ENCODE measurements around the gene MBTD1.

The MBTD1 gene

GRCh38 chr17:51164911-51165679 lies 94.8 kb downstream of the MBTD1 start:
- Histone ChIP-seq H3K4me1 (ENCODE audit: control insufficient read depth, insufficient read depth, low read length) (peaks cover 16% of the 10 kb centered on the region), H3K27me3 (replicated peaks; ENCODE audit: control insufficient read depth, insufficient read depth, low read length) (no peaks in the 10 kb centered on the region), H3K4me3 (ENCODE audit: low read length) (peak overlapping the region; percentile 94), H3K9me3 (ENCODE audit: control insufficient read depth, low read length) (no peaks in the 10 kb centered on the region), H3K9ac (ENCODE audit: low read length) (peak overlapping the region; percentile 95), H3K36me3 (ENCODE audit: control insufficient read depth, insufficient read depth, low read length, severe bottlenecking) (peaks cover 53% of the 10 kb centered on the region)
- no peak for DNase-seq (ENCODE audit: low read depth)

- H3K27me3 ChIP-seq (replicated peaks; ENCODE audit: control insufficient read depth, insufficient read depth, low read length), result no peaks in the 10 kb centered on the region
- no peak overlapping the region for H3K9ac ChIP-seq (ENCODE audit: low read length)
- no peak overlapping the region for H3K4me3 ChIP-seq (ENCODE audit: low read length)
- no peaks in the 10 kb centered on the region for H3K9me3 ChIP-seq (ENCODE audit: control insufficient read depth, low read length)
- peaks cover 54% of the 10 kb centered on the region for H3K36me3 ChIP-seq (ENCODE audit: control insufficient read depth, insufficient read depth, low read length, severe bottlenecking)
- peaks cover 6% of the 10 kb centered on the region for H3K4me1 ChIP-seq (ENCODE audit: control insufficient read depth, insufficient read depth, low read length)
- no peak for DNase-seq (ENCODE audit: low read depth)
Observed at GRCh38 chr17:51161541-51161940, 98.3 kb downstream of the MBTD1 start.

GRCh38 chr17:51159604-51160003 lies 100.2 kb downstream of the MBTD1 start:
- Histone ChIP-seq H3K9ac (ENCODE audit: low read length) (no peak overlapping the region), H3K4me3 (ENCODE audit: low read length) (no peak overlapping the region), H3K9me3 (ENCODE audit: control insufficient read depth, low read length) (no peaks in the 10 kb centered on the region), H3K27me3 (replicated peaks; ENCODE audit: control insufficient read depth, insufficient read depth, low read length) (no peaks in the 10 kb centered on the region), H3K36me3 (ENCODE audit: control insufficient read depth, insufficient read depth, low read length, severe bottlenecking) (peaks cover 54% of the 10 kb centered on the region), H3K4me1 (ENCODE audit: control insufficient read depth, insufficient read depth, low read length) (peaks cover 6% of the 10 kb centered on the region)
- DNase-seq (ENCODE audit: low read depth), result no peak

GRCh38 chr17:51155416-51155815 lies 104.4 kb downstream of the MBTD1 start:
- Histone ChIP-seq H3K27me3 (replicated peaks; ENCODE audit: control insufficient read depth, insufficient read depth, low read length) (no peaks in the 10 kb centered on the region), H3K4me3 (ENCODE audit: low read length) (no peak overlapping the region), H3K9me3 (ENCODE audit: control insufficient read depth, low read length) (no peaks in the 10 kb centered on the region)

GRCh38 chr17:51154176-51154575 lies 105.7 kb downstream of the MBTD1 start:
- DNase-seq (ENCODE audit: low read depth), result peak; percentile 37

More at GRCh38 chr17:51155416-51155815, 104.4 kb downstream of the MBTD1 start:
- peaks cover 26% of the 10 kb centered on the region for H3K36me3 ChIP-seq (ENCODE audit: control insufficient read depth, insufficient read depth, low read length, severe bottlenecking)
- peaks cover 18% of the 10 kb centered on the region for H3K4me1 ChIP-seq (ENCODE audit: control insufficient read depth, insufficient read depth, low read length)
- H3K9ac ChIP-seq (ENCODE audit: low read length), result no peak overlapping the region
- DNase-seq (ENCODE audit: low read depth), result no peak

GRCh38 chr17:51153210-51154072 lies 106.4 kb downstream of the MBTD1 start, which contains the start of gene NME1:
Gene NME1 (plus strand): TSS chr17:51153559. CDS start chr17:51155655, 2,096 bp downstream.
- Histone ChIP-seq H3K9me3 (ENCODE audit: control insufficient read depth, low read length) (no peaks in the 10 kb centered on the region), H3K9ac (ENCODE audit: low read length) (peak within 1 kb of the TSS; percentile 91), H3K36me3 (ENCODE audit: control insufficient read depth, insufficient read depth, low read length, severe bottlenecking) (peaks cover 13% of the 10 kb centered on the region), H3K4me3 (ENCODE audit: low read length) (peak within 1 kb of the TSS; percentile 91), H3K27me3 (replicated peaks; ENCODE audit: control insufficient read depth, insufficient read depth, low read length) (no peaks in the 10 kb centered on the region), H3K4me1 (ENCODE audit: control insufficient read depth, insufficient read depth, low read length) (peaks cover 18% of the 10 kb centered on the region)
- peak; percentile 100 for DNase-seq (ENCODE audit: low read depth)

More at GRCh38 chr17:51154176-51154575, 105.7 kb downstream of the MBTD1 start:
- H3K27me3 ChIP-seq (replicated peaks; ENCODE audit: control insufficient read depth, insufficient read depth, low read length), result no peaks in the 10 kb centered on the region
- H3K9me3 ChIP-seq (ENCODE audit: control insufficient read depth, low read length), result no peaks in the 10 kb centered on the region
- H3K36me3 ChIP-seq (ENCODE audit: control insufficient read depth, insufficient read depth, low read length, severe bottlenecking), result peaks cover 17% of the 10 kb centered on the region
- H3K4me1 ChIP-seq (ENCODE audit: control insufficient read depth, insufficient read depth, low read length), result peaks cover 18% of the 10 kb centered on the region
- peak overlapping the region; percentile 91 for H3K4me3 ChIP-seq (ENCODE audit: low read length)
- H3K9ac ChIP-seq (ENCODE audit: low read length), result peak overlapping the region; percentile 91

GRCh38 chr17:51152766-51153209 lies 107.1 kb downstream of the MBTD1 start:
- Histone ChIP-seq H3K4me3 (ENCODE audit: low read length) (peak overlapping the region; percentile 91), H3K9ac (ENCODE audit: low read length) (peak overlapping the region; percentile 91), H3K36me3 (ENCODE audit: control insufficient read depth, insufficient read depth, low read length, severe bottlenecking) (peaks cover 8% of the 10 kb centered on the region), H3K27me3 (replicated peaks; ENCODE audit: control insufficient read depth, insufficient read depth, low read length) (no peaks in the 10 kb centered on the region), H3K9me3 (ENCODE audit: control insufficient read depth, low read length) (no peaks in the 10 kb centered on the region), H3K4me1 (ENCODE audit: control insufficient read depth, insufficient read depth, low read length) (peaks cover 20% of the 10 kb centered on the region)
- peak; percentile 45 for DNase-seq (ENCODE audit: low read depth)

- Histone ChIP-seq H3K4me3 (ENCODE audit: low read length) (no peak overlapping the region), H3K27me3 (replicated peaks; ENCODE audit: control insufficient read depth, insufficient read depth, low read length) (no peaks in the 10 kb centered on the region), H3K9ac (ENCODE audit: low read length) (no peak overlapping the region), H3K36me3 (ENCODE audit: control insufficient read depth, insufficient read depth, low read length, severe bottlenecking) (no peaks in the 10 kb centered on the region), H3K9me3 (ENCODE audit: control insufficient read depth, low read length) (no peaks in the 10 kb centered on the region), H3K4me1 (ENCODE audit: control insufficient read depth, insufficient read depth, low read length) (peaks cover 32% of the 10 kb centered on the region)
- DNase-seq (ENCODE audit: low read depth), result no peak
Observed at GRCh38 chr17:51150932-51151331, 108.9 kb downstream of the MBTD1 start.

- Histone ChIP-seq H3K27me3 (replicated peaks; ENCODE audit: control insufficient read depth, insufficient read depth, low read length) (no peaks in the 10 kb centered on the region), H3K36me3 (ENCODE audit: control insufficient read depth, insufficient read depth, low read length, severe bottlenecking) (no peaks in the 10 kb centered on the region), H3K4me1 (ENCODE audit: control insufficient read depth, insufficient read depth, low read length) (peaks cover 22% of the 10 kb centered on the region), H3K9ac (ENCODE audit: low read length) (no peak overlapping the region), H3K9me3 (ENCODE audit: control insufficient read depth, low read length) (no peaks in the 10 kb centered on the region), H3K4me3 (ENCODE audit: low read length) (no peak overlapping the region)
- no peak for DNase-seq (ENCODE audit: low read depth)
Observed at GRCh38 chr17:51149163-51149562, 110.7 kb downstream of the MBTD1 start.

- H3K4me3 ChIP-seq (ENCODE audit: low read length), result no peak overlapping the region
- peaks cover 17% of the 10 kb centered on the region for H3K4me1 ChIP-seq (ENCODE audit: control insufficient read depth, insufficient read depth, low read length)
- H3K9ac ChIP-seq (ENCODE audit: low read length), result no peak overlapping the region
- no peaks in the 10 kb centered on the region for H3K9me3 ChIP-seq (ENCODE audit: control insufficient read depth, low read length)
- DNase-seq (ENCODE audit: low read depth), result peak; percentile 36
- no peaks in the 10 kb centered on the region for H3K36me3 ChIP-seq (ENCODE audit: control insufficient read depth, insufficient read depth, low read length, severe bottlenecking)
- no peaks in the 10 kb centered on the region for H3K27me3 ChIP-seq (replicated peaks; ENCODE audit: control insufficient read depth, insufficient read depth, low read length)
Observed at GRCh38 chr17:51147650-51148049, 112.2 kb downstream of the MBTD1 start.

Measured in adipocyte (in vitro differentiated cells).